Daoy (cell line): Measurements from ENCODE around the gene RUNX1. TPM values are rescaled to one million over a fixed set of nuclear protein-coding genes. Genes with fewer than 3 reads are reported as not detected.
A peak's percentile ranks its signal among the peaks of the same experiment; 100 is the strongest.
"Not testable (repeated sequence)": the region's sequence is repeated elsewhere in the genome, so short reads cannot be mapped to it uniquely, and the experiment has no call there.

Experiments
- DNase-seq: peaks from one replicate; pipeline ENCODE4 v3.0.0-alpha.2; 2015; ENCODE audit warnings: low read depth
- total RNA-seq: library from RNA; depleted of rRNA; stranded (reverse); fragments of >200 nt; shearing (Covaris generic); gene quantifications from 2 replicates; pipeline ENCODE4 v1.2.3, GENCODE V29; 2014

The RUNX1 gene
- total RNA-seq, 1 experiment from 2014 or later, result 9.5 TPM

- DNase-seq, result peak; percentile 99
Measured at GRCh38 chr21:34807146-34807880, 241.8 kb downstream of the RUNX1 start.

GRCh38 chr21:34806423-34806822 lies 242.7 kb downstream of the RUNX1 start:
- DNase-seq, result no peak

GRCh38 chr21:34805157-34805556 lies 243.9 kb downstream of the RUNX1 start:
- no peak for DNase-seq

GRCh38 chr21:34804584-34804983 lies 244.5 kb downstream of the RUNX1 start:
- DNase-seq, result not testable (repeated sequence)

GRCh38 chr21:34803782-34804370 lies 245.2 kb downstream of the RUNX1 start:
- DNase-seq, result no peak

GRCh38 chr21:34802180-34802899 lies 246.8 kb downstream of the RUNX1 start:
- DNase-seq, result no peak

GRCh38 chr21:34801519-34802132 lies 247.5 kb downstream of the RUNX1 start:
- DNase-seq, result peak; percentile 37

GRCh38 chr21:34800797-34801518 lies 248.1 kb downstream of the RUNX1 start:
- no peak for DNase-seq

- DNase-seq, result no peak
Measured at GRCh38 chr21:34799092-34799491, 250.0 kb downstream of the RUNX1 start.

GRCh38 chr21:34797921-34798535 lies 251.1 kb downstream of the RUNX1 start:
- DNase-seq, result no peak

- DNase-seq, result no peak
Measured at GRCh38 chr21:34797201-34797525, 251.9 kb downstream of the RUNX1 start.

- DNase-seq, result no peak
Measured at GRCh38 chr21:34796518-34797200, 252.4 kb downstream of the RUNX1 start.

- DNase-seq, result no peak
Measured at GRCh38 chr21:34795548-34796180, 253.4 kb downstream of the RUNX1 start.

- DNase-seq, result no peak
Measured at GRCh38 chr21:34795175-34795547, 253.9 kb downstream of the RUNX1 start.

GRCh38 chr21:34794686-34795085 lies 254.4 kb downstream of the RUNX1 start:
- DNase-seq, result no peak

- no peak for DNase-seq
Measured at GRCh38 chr21:34793471-34793870, 255.6 kb downstream of the RUNX1 start.

- no peak for DNase-seq
Measured at GRCh38 chr21:34792504-34793089, 256.5 kb downstream of the RUNX1 start.

GRCh38 chr21:34791776-34792503 lies 257.2 kb downstream of the RUNX1 start:
- no peak for DNase-seq

GRCh38 chr21:34790834-34791233 lies 258.3 kb downstream of the RUNX1 start:
- DNase-seq, result no peak
